Stimulated activated CD8-positive, alpha-beta memory T cell treated with anti-CD3 and anti-CD28 coated beads, Interleukin-12 subunit alpha, Interleukin-12 subunit beta, amount 100 ng/mL, for 1 hour (primary cell): ENCODE data around the gene RALY.

Source experiments
- DNase-seq: peaks from one replicate; pipeline ENCODE4 v3.0.0-alpha.2; 2020; ENCODE audit warnings: low read depth

The RALY gene

DNA sequence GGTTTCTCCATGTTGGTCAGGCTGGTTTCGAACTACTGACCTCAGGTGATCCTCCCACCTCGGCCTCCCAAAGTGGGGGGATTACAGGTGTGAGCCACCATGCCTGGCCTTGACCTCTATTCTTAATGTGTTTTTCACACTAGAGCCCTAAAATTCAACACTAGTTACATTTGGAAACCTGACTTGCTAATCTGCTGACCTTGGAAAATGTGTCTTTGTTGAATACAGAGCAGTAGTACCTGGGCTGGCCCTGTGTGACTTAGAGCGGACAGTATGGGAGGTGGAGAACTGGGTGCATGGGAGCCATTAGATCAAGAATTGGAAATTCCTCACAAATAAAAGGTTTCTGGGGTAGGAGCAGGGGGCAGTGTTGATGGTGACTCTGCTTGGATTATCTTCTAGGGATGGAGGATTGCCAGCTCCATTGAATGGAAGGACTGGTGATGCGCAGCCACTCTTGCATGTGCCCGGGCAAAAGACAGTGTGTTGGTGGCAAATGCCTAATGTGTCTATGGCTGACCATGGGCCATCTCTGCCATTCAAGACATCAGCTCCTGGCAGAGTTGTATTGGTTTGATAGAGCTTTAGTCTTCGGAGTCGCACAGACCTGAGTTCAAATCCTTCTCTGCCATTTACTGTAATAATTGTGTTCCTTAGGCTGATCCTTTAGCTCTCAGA is 53.4 kb downstream of the RALY start:
- no peak for DNase-seq

DNA sequence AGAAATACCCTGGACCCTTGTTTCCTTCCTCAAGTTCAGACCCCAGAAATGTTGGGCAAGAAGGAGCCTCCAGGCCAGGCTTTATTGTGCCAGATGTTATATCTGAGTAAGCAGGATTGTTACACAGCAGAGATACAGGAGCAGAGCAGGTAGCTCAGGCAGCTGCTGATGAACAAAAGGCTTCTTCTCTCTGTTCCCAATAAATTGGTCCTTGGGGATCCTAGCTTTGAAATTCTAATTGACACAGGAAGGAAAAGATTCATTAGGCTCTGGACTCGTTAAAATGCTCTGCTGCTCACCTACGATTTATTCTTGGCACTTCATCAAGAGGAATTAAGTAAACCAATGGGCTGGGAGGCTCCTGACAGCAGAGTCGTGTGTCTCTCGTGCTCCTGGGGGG is 54.2 kb downstream of the RALY start:
- no peak for DNase-seq

GRCh38 chr20:34049389-34049788 is 55.7 kb downstream of the RALY start:
- no peak for DNase-seq

- DNase-seq = no peak
Observed at GRCh38 chr20:34049897-34050695, 56.4 kb downstream of the RALY start.

DNA sequence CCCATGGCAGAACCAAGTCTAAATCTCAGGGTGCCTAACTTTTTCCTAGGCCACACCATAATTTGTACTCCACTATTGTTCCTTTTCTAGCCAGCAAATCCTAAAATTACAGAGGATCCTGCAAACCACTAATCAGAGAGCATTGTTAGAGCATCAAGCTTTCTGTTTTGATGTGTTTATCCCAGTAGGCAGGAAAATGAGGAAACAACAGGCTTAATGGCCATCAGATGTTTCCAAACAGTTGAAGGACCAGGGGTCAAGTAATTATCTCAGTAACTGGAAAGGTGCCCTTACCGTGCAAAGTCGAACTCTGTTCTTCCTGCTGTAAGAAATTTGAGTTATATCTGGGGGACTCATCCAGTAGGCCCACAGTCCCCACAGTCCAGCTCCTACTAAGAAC is 58.7 kb downstream of the RALY start:
- DNase-seq = no peak

- DNase-seq = no peak
Observed at GRCh38 chr20:34055290-34055689, 61.6 kb downstream of the RALY start.

GRCh38 chr20:34058831-34059230 is 65.1 kb downstream of the RALY start:
- DNase-seq = no peak

DNA sequence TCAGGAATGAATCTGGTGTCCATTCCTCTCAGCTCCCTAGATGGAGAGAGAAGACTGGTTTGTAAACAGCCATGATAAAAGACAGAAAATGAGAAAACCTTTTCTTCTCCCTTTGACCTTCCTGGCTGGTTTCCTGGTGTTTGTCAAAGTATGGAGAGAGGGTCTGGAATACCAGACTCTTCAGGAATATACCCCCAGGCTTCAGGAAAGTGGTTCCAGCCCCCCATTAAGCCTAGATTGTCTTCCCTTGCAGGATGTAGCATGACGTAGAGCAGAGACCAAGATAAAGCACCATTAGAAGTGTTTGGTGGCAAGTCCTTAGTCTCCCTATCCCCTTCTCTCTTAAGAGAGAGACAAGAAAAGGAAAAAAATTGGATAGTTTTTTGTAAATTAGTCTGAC is 67.3 kb downstream of the RALY start:
- no peak for DNase-seq

DNA sequence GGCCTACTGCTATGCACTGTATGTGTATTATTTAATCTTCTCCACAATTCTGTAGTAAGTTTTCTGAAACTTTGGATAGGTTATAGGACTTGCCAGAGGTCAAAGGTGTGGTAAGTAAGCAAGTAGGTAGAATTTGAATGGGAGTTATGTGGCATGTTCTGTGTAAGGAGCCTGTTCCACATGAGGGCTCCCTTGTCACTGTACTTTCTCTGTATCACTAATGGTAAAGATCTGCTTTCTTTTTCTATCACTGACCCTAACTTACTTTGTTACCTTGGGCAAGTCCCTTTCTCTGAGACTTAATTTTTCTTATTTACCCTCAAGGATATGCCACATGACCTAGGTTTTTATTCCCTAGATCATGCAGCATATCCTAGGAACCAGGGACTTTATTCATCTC is 68.0 kb downstream of the RALY start:
- no peak for DNase-seq

DNA sequence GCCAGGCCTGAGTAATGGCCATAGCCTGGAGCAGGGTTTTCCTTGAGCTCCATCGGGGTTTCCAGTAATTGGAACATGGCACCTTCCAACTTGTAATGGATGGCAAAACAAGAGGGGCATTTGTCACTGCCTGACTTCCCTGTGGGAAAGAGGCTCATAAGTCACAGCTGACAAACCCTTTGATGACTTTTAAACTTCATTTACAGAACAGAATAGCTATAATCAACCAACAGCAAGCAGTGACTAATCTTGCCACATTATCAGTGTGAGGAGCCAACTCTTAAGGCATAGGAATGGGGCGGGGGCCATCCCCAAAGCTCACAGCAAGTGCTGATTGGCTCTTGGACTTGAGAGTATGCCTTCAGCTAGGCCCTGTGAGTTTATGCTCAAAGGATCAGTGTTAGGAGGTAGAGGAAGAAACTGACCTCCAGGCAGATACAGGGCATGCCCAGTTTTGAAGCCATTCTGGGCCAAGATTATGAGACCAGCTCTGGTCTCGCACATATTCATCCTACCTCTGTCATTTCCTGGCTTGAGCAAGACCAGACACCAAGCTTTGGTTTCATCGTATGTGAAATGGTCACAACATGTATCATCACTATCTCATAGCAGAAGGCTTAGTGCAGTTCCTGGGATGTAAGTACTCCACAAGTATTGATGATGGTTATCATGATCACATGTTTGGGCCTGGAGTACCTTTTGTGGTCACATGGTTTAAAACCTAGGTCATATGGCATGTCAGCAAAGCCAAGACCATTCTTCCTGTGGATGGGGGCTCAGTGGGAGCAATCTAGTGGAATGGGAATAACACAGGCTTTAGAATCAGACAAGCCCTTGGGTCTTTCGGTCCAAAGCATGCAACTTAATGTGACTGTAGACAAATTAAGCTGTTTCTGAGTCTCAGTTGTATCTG is 69.1 kb downstream of the RALY start:
- DNase-seq = no peak

DNA sequence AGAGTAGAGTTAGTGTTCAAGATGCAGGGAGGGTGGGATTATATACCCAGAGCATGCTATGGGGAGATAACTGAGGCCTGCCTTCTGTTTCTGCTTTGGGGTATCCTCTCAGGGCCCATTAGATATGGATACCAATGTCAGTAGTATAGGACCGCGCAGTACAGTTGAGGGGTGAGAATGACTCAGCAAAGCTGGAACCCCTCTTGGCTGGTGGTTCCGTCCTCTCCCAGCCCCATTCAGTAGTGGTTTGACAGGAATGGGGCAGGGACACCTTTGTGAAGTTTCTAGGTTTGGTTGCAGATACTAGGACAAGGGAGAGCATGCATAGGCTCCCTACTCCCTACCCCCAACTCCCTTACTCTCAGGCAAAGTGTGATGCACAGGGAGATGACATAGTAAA is 70.6 kb downstream of the RALY start:
- no peak for DNase-seq

DNA sequence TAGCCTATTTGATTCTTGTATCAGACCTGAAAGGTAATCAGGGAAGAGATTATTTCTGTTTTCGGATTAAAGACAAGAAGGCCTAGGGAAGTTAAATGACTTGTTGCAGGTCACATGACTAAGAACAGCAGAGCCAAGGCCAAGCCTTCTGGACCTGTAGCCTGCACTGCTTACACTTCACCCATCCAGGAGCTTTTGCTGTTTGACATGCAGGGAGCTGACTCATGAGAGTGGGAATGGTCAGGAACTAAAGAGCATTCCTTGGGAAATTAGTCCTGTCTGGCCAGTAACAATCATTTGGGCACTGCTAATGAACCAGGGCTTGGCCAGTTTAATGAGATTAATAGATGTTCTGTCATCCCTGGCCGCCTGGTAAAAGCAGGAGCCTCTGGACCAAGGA is 71.5 kb downstream of the RALY start:
- no peak for DNase-seq

DNA sequence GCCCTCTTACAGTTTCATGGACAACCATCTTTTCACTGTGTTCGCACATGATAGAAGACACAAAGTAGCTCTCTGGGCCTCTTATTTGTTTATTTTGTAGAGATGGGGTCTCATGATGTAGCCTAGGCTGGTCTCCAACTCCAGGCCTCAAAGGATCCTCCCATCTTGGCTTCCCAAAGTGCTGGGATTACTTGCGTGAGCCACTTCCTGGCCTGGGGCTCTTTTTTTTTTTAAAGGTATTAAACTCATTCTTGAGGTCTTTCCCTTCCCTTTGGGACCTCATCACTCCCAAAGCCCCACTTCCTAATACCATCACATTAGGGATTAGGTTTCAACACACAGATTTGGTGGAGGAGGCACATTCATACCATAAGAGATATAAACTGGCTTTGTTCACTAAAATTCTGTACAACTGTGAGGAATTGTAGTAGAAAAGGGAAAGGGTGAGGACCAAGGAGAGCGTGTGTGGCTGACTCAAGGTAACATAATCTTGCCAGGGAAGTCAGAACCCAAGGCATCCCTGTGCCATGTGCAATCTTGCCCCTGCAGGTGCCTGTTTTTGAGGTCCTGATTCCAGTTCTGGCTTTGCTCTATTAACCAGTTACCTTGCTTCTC is 72.9 kb downstream of the RALY start:
- no peak for DNase-seq

DNA sequence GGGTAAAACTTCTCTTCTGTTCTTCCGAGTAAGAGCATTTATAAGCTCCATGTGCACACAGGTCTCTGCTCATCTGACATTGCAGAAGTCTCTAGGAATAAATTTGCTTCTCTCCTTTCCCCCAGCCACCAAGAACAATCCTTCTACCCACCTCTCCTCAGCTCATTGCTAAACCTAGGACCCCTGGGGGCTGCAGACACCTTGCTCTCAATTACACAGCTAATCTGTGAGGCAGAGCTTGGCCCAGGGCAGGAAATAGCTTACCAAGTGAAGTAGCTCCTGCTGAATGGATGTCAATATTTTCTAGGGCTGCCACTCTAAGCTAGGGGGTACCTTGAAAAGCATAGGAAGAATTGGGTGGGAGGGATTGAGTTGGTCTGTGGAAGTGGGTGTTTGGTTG is 74.3 kb downstream of the RALY start:
- DNase-seq = no peak

GRCh38 chr20:34069341-34070078 is 75.8 kb downstream of the RALY start:
- peak; percentile 28 for DNase-seq

- DNase-seq = no peak
Observed at GRCh38 chr20:34070079-34070439, 76.3 kb downstream of the RALY start.

DNA sequence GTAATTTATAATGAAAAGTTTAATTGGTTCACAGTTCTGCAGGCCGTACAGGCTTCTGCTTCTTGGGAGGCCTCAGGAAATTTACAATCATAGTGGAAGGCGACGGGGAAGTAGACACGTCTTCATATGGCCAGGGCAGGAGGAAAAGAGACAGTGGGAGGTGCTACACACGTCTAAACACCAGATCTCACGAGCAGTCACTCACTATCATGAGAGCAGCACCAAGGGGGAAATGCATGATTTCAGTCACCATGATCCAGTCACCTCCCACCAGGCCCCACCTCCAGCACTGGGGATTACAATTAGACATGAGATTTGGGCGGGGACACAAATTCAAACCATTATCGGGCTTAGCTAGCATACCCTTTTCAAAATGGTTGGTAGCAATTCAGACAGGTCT is 77.1 kb downstream of the RALY start:
- DNase-seq = no peak

DNA sequence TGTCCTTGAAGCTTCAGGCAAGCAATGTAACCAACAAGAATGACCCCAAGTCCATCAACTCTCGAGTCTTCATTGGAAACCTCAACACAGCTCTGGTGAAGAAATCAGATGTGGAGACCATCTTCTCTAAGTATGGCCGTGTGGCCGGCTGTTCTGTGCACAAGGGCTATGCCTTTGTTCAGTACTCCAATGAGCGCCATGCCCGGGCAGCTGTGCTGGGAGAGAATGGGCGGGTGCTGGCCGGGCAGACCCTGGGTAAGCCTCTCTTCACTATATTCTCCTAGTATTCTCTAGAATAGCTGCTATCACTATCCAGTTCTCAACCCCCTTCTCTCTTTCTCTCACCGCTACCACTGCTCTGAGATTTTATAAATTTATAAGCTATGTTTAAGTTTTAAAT is 78.4 kb downstream of the RALY start:
- no peak for DNase-seq

DNA sequence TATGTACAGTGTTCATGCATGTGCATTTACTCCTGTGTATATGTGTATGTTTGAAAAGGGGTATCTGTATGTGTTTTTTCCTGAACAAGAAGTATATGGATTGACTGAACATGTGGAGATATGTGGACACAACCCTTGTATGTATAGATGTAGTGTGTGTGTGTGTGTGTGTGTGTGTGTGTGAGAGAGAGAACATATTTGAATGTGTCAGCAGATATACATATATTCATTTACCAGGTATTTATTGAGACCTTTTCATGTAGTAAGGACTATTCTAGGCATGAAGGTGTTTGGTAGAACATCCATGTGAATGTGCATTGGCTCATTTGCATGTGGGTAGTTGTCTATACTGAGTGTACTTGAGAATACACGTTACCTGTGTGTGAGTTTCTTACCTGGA is 79.1 kb downstream of the RALY start:
- no peak for DNase-seq

DNA sequence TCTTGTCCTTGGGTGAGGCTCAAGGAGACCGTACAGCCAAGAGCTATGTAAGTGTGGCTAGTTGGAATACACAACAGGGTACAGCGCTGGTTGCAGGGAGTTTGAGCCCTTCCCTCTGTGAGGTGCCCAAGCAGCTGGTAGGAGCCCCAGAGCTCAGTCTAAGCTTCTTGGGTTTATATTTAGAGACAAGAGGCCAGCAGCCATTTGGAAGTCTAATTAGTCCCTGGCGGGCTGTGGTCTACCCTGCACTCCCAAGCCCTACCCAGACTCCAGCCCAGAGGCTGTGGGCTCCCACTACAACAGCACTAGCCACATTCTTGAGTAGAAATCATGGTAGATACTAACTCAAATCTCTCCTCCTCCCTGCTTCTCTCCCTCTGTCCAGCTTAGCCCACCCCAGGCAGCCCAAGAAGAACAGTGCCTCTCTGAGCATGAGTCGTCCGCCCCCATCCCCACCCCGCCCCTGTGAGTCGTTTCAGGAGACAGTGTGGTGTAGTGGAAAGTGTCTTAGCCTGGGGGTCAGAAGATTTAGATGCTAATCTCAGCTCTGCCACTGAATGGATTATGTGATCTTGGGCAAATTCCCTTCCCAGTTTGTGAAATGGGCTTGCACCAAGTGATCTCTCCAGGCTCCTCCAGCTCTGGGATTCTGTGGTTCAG is 80.5 kb downstream of the RALY start:
- no peak for DNase-seq

GRCh38 chr20:34075647-34076046 is 81.9 kb downstream of the RALY start:
- no peak for DNase-seq
